GM18505 (cell line): Measurements from ENCODE around the gene NOL3.

ENCODE experiments used
- ATAC-seq: cut with Tn5 transposase; IDR thresholded peaks from one replicate; pipeline ENCODE4 v1.9.1; 2021; ENCODE audit not compliant: unreplicated experiment
- POLR2A ChIP-seq: IDR thresholded peaks from 4 replicates; pipeline ENCODE4 v1.6.1; 2011; ENCODE audit warnings: borderline replicate concordance; ENCODE audit not compliant: insufficient read depth, insufficient read length; ENCODE audit errors: extremely low read depth

The NOL3 gene

GRCh38 chr16:67158637-67159600, 11.4 kb upstream of the NOL3 start:
- TF ChIP-seq POLR2A: peak; percentile 54
- peak; percentile 22 for ATAC-seq

- TF ChIP-seq POLR2A: no peak
- ATAC-seq: no peak
These were observed 8.7 kb upstream of the NOL3 start for GRCh38 chr16:67161595-67162058.

- no peak for TF ChIP-seq POLR2A
- no peak for ATAC-seq
These were observed 7.7 kb upstream of the NOL3 start for GRCh38 chr16:67162506-67163163.

- ATAC-seq: no peak
- no peak for TF ChIP-seq POLR2A
These were observed 7.0 kb upstream of the NOL3 start for GRCh38 chr16:67163164-67163998.

- no peak for ATAC-seq
- no peak for TF ChIP-seq POLR2A
These were observed 6.3 kb upstream of the NOL3 start for GRCh38 chr16:67163999-67164558.

GRCh38 chr16:67164599-67165061, 5.7 kb upstream of the NOL3 start, which contains the start of gene HSF4:
Gene HSF4 (plus strand): TSS chr16:67164745. CDS start chr16:67164812, 67 bp downstream.
- TF ChIP-seq POLR2A: no peak

GRCh38 chr16:67165121-67166078, 4.9 kb upstream of the NOL3 start:
- TF ChIP-seq POLR2A: no peak
- ATAC-seq: no peak

More at GRCh38 chr16:67164599-67165061, 5.7 kb upstream of the NOL3 start, which contains the start of gene HSF4:
- ATAC-seq: no peak

GRCh38 chr16:67166110-67166547, 4.2 kb upstream of the NOL3 start:
- no peak for ATAC-seq
- TF ChIP-seq POLR2A: no peak

GRCh38 chr16:67166598-67167168, 3.7 kb upstream of the NOL3 start:
- ATAC-seq: no peak
- no peak for TF ChIP-seq POLR2A

GRCh38 chr16:67167588-67167987, 2.8 kb upstream of the NOL3 start:
- no peak for ATAC-seq
- TF ChIP-seq POLR2A: no peak

- no peak for ATAC-seq
- TF ChIP-seq POLR2A: no peak
These were observed 1.3 kb upstream of the NOL3 start for GRCh38 chr16:67169011-67169451.
